ENCODE measurements around the gene OXCT2.
"Not testable (repeated sequence)": the region's sequence is repeated elsewhere in the genome, so short reads cannot be mapped to it uniquely, and the experiment has no call there.

The OXCT2 gene

GRCh38 chr1:39771022-39771532 is at the start of gene OXCT2:
Gene OXCT2, minus strand, starts transcription at chr1:39771348. Its CDS starts 93 bp downstream, at chr1:39771255.
- not testable (repeated sequence) for H3K27ac ChIP-seq

GRCh38 chr1:39819091-39819812 is 48.1 kb upstream of the OXCT2 start:
- no peak for TF ChIP-seq CTCF (conservative IDR thresholded peaks at IDR 0.05)
- H3K27ac ChIP-seq = no peak overlapping the region

DNA sequence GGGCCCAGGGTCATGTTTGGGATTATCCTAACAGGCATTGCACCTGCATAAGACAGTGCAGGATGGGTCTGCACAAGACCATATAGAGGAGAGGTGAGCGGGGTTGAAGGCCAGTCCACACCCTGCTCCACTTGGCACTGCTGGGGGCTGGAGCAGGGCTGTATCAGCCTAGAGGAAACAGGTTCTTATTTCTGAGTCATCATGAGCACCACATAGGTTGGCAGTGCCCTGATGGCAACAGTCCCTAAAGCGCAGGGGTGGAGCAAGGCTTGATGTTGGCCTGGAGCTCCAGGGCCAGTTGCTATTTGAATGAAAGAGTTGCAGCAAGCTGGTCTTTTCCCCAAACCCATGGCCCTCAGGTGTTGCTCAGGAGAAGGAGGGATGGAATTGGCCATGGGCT is 47.3 kb upstream of the OXCT2 start:
- no peak for TF ChIP-seq CTCF (conservative IDR thresholded peaks at IDR 0.05)
- H3K27ac ChIP-seq = no peak overlapping the region

GRCh38 chr1:39817091-39817932 is 46.2 kb upstream of the OXCT2 start:
- H3K27ac ChIP-seq = peak overlapping the region; percentile 43

GRCh38 chr1:39816415-39817090 is 45.4 kb upstream of the OXCT2 start:
- TF ChIP-seq CTCF (conservative IDR thresholded peaks at IDR 0.05) = peak; percentile 86
- H3K27ac ChIP-seq = peak overlapping the region; percentile 43; the same call in 1 of the 2 replicates

More at GRCh38 chr1:39817091-39817932, 46.2 kb upstream of the OXCT2 start:
- peak; percentile 49 for TF ChIP-seq CTCF (conservative IDR thresholded peaks at IDR 0.05)

GRCh38 chr1:39812913-39813312 is 41.8 kb upstream of the OXCT2 start:
- TF ChIP-seq CTCF (conservative IDR thresholded peaks at IDR 0.05) = no peak
- H3K27ac ChIP-seq = no peak overlapping the region

DNA sequence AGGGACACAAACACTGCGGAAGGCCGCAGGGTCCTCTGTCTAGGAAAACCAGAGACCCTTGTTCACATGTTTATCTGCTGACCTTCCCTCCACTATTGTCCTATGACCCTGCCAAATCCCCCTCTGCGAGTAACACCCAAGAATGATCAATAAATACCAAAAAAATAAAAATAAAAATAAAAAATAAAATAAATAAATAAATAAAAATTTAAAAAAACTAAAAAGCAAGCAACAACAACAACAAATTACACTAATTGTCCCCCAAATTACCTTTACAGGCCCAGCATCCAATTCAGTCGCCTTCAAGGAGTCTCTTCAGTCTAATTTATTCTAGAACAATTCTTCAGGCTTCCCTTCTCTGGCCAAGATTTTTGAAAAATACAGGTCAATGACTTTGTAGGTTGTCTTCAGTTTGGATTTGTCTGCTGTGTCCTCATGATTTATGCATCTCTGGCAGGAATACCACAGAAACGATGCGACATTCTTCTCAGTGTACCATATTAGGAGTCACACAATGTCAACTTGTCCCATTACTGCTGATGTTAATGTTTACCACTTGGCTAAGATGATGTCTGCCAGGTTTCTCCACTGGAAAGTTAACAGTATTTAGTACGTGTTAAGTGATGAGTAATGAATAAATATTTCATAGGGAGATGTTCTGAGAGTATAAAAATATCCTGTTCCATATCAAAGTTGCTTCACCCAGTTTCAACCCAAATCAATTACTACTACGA is 37.8 kb upstream of the OXCT2 start:
- H3K27ac ChIP-seq = no peak overlapping the region
- TF ChIP-seq CTCF (conservative IDR thresholded peaks at IDR 0.05) = no peak
